ENCODE data around the gene ORMDL3. TPM values are rescaled to one million over a fixed set of nuclear protein-coding genes. Genes with fewer than 3 reads are reported as not detected.
A peak's percentile ranks its signal among the peaks of the same experiment; 100 is the strongest.

Gene ORMDL3
- total and polyA plus RNA-seq, 5 donors from 2014 or later = 99.5 to 176 (median 119) TPM

DNA sequence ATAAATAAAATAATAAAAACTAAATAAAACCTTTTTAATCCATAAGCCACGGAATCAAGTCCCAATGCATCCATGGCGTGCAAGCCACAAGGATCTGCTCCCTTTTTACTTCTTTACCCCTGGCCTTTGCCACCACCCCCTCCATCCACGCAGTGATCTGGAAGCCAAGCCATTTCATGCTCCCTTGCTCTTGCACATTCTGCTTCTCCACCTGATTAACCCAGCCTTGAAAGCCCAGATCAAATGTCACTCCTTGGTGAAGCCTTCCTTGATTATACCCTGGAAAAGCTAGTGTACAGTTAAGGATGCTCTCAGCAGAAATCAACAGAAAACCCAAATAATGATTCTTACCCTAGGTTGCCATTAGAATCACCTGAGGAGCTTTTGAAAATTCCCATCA is 10.0 kb upstream of the ORMDL3 start:
- H3K36me3 ChIP-seq (ENCODE audit: control insufficient read depth, insufficient read depth, low read length) = no peaks in the 10 kb centered on the region
- H3K27ac Mint-ChIP-seq = no peak overlapping the region
- peaks cover 0 to 19% (median 12%) of the 10 kb centered on the region in 4 donors for H3K4me1 Mint-ChIP-seq
- H3K27me3 ChIP-seq (ENCODE audit: control insufficient read depth, insufficient read depth, low read length) = no peaks in the 10 kb centered on the region
- DNase-seq (no peak), ATAC-seq (ENCODE audit: low read depth in 2 of 2) (no peak)
- H3K4me1 ChIP-seq (ENCODE audit: control insufficient read depth, insufficient read depth, low read length, poor library complexity, severe bottlenecking) = peaks cover 2% of the 10 kb centered on the region
- no peaks in the 10 kb centered on the region for H3K9me3 Mint-ChIP-seq
- H3K4me3 Mint-ChIP-seq = no peak overlapping the region
- no peaks in the 10 kb centered on the region for H3K9me3 ChIP-seq (ENCODE audit: control insufficient read depth in 2 of 2, low read length in 2 of 2)
- H3K36me3 Mint-ChIP-seq = no peaks in the 10 kb centered on the region
- H3K27me3 Mint-ChIP-seq = no peaks in the 10 kb centered on the region
- H3K27ac ChIP-seq (ENCODE audit: insufficient read depth, low read length, poor library complexity, severe bottlenecking) = no peak overlapping the region
- no peak overlapping the region for H3K4me3 ChIP-seq (ENCODE audit: low read depth, low read length)

DNA sequence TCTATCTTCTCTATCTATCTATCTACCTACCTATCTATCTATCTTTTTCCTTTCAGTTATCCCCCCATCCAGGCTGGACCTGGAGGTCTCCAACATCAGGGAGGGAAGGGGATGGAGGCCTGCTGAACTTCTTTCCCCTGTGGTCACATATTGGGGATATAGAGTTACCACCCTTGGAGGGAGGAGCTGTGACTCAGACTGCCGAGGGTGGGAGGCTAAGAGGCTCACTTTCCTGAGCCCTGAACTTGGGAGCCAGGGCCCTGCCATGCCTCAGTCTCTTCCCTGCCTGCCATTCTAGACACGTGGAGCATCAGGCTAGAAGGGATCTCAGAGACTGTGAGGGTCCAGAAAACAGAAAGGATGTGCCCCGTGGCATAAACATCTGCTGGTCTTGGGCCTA is 8.5 kb upstream of the ORMDL3 start:
- H3K9me3 Mint-ChIP-seq = no peaks in the 10 kb centered on the region
- no peak overlapping the region for H3K4me3 Mint-ChIP-seq

DNA sequence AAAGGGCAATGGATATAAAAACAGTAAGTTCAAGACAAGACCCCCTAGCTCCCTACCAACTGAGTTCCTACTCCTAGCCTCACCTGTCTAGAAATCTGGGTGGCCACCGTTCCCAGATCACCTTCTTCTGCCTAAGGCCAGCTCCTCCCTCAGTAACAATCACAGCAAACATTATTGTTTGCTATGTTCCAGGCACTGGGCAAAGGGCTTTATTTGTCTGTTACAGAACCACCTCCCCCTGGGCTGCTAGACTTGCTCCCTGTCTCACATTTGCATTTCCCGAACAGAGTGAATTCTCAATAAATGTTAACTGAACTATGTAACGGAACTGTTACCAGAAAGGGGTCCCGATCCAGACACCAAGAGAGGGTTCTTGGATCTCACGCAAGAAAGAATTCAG is 6.9 kb upstream of the ORMDL3 start:
- peaks cover 0 to 4% (median 1%) of the 10 kb centered on the region in 4 donors for H3K4me1 Mint-ChIP-seq
- no peak for DNase-seq
- no peak overlapping the region for H3K4me3 ChIP-seq (ENCODE audit: low read depth, low read length)
- no peaks in the 10 kb centered on the region for H3K4me1 ChIP-seq (ENCODE audit: control insufficient read depth, insufficient read depth, low read length, poor library complexity, severe bottlenecking)
- H3K27ac ChIP-seq (ENCODE audit: insufficient read depth, low read length, poor library complexity, severe bottlenecking) = no peak overlapping the region
- H3K36me3 Mint-ChIP-seq = no peaks in the 10 kb centered on the region
- H3K36me3 ChIP-seq (ENCODE audit: control insufficient read depth, insufficient read depth, low read length) = no peaks in the 10 kb centered on the region
- H3K4me3 Mint-ChIP-seq = no peak overlapping the region
- H3K9me3 Mint-ChIP-seq = no peaks in the 10 kb centered on the region
- H3K27me3 Mint-ChIP-seq = no peaks in the 10 kb centered on the region
- no peaks in the 10 kb centered on the region for H3K9me3 ChIP-seq (ENCODE audit: control insufficient read depth in 2 of 2, low read length in 2 of 2)
- no peaks in the 10 kb centered on the region for H3K27me3 ChIP-seq (ENCODE audit: control insufficient read depth, insufficient read depth, low read length)
- no peak overlapping the region for H3K27ac Mint-ChIP-seq
- no peak for ATAC-seq (ENCODE audit: low read depth in 2 of 2)

More for the DNA sequence above, 8.5 kb upstream of the ORMDL3 start:
- no peak for DNase-seq
- no peak for ATAC-seq (ENCODE audit: low read depth in 2 of 2)
- peaks cover 2% of the 10 kb centered on the region for H3K4me1 ChIP-seq (ENCODE audit: control insufficient read depth, insufficient read depth, low read length, poor library complexity, severe bottlenecking)
- peaks cover 0 to 13% (median 8%) of the 10 kb centered on the region in 4 donors for H3K4me1 Mint-ChIP-seq
- H3K36me3 Mint-ChIP-seq = no peaks in the 10 kb centered on the region
- H3K27ac ChIP-seq (ENCODE audit: insufficient read depth, low read length, poor library complexity, severe bottlenecking) = no peak overlapping the region
- no peaks in the 10 kb centered on the region for H3K9me3 ChIP-seq (ENCODE audit: control insufficient read depth in 2 of 2, low read length in 2 of 2)
- H3K4me3 ChIP-seq (ENCODE audit: low read depth, low read length) = no peak overlapping the region
- no peaks in the 10 kb centered on the region for H3K27me3 ChIP-seq (ENCODE audit: control insufficient read depth, insufficient read depth, low read length)
- H3K27ac Mint-ChIP-seq = no peak overlapping the region
- no peaks in the 10 kb centered on the region for H3K36me3 ChIP-seq (ENCODE audit: control insufficient read depth, insufficient read depth, low read length)
- H3K27me3 Mint-ChIP-seq = no peaks in the 10 kb centered on the region

DNA sequence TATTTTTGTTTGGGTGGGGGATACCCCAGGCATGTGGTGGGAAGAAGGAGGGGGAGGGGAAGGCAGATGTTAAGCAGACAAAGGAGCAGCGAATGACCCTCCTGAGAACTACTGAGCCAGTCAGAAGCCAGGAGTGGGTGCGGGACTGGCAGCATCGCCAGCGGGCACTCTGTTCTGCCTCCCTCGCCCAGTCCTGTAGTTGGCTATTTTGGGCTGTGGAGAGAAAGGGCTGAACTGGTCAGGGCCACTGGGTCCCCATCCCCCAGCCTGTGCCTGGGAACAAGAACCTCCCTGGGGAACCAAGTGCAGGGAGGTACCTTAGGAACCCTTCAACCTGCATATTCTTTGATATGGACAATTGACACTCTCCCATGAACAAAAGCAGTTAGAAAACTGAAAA is 6.5 kb upstream of the ORMDL3 start:
- no peaks in the 10 kb centered on the region for H3K9me3 ChIP-seq (ENCODE audit: control insufficient read depth in 2 of 2, low read length in 2 of 2)
- ATAC-seq (ENCODE audit: low read depth in 2 of 2) (no peak), DNase-seq (no peak)
- H3K36me3 ChIP-seq (ENCODE audit: control insufficient read depth, insufficient read depth, low read length) = no peaks in the 10 kb centered on the region
- Mint-ChIP-seq H3K9me3 (no peaks in the 10 kb centered on the region), H3K27ac (no peak overlapping the region), H3K4me1 (peaks cover 0 to 2% (median 0%) of the 10 kb centered on the region in 4 donors), H3K27me3 (no peaks in the 10 kb centered on the region), H3K36me3 (no peaks in the 10 kb centered on the region), H3K4me3 (no peak overlapping the region)
- no peak overlapping the region for H3K27ac ChIP-seq (ENCODE audit: insufficient read depth, low read length, poor library complexity, severe bottlenecking)
- no peak overlapping the region for H3K4me3 ChIP-seq (ENCODE audit: low read depth, low read length)
- no peaks in the 10 kb centered on the region for H3K4me1 ChIP-seq (ENCODE audit: control insufficient read depth, insufficient read depth, low read length, poor library complexity, severe bottlenecking)
- no peaks in the 10 kb centered on the region for H3K27me3 ChIP-seq (ENCODE audit: control insufficient read depth, insufficient read depth, low read length)

DNA sequence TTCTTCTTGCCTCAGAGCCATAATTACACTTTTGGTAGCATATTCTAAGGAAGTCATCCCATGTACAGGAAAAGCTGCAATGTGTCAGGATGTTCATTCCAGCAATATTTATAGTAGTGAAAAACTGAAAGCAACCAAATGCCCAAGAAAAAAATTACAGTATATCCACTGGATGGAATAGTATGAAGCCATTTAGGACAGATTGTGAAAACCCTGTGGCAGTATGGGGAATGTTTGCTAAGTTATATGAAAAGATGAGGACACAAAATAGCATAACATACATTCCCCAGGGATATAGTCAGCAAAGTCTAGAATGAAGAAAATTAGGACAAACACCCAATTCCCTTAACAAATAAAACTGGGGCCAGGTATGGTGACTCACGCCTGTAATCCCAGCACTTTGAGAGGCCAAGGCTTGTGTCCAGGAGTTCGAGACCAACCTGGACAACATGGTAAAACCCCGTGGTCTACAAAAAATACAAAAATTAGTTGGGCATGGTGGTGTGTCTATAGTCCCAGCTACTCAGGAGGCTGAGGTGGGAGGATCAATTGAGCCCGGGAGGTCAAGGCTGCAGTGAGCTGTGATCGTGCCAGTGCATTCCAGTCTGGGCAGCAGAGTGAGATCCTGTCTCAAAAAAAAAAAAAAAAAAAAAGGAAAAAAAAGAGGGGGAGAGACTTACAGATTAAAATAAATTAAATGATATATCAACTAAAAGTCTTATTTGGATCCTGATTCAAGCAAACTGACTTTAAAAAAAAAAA is 2.4 kb upstream of the ORMDL3 start:
- no peak overlapping the region for H3K4me3 ChIP-seq (ENCODE audit: low read depth, low read length)
- peaks cover 27% of the 10 kb centered on the region for H3K4me1 ChIP-seq (ENCODE audit: control insufficient read depth, insufficient read depth, low read length, poor library complexity, severe bottlenecking)
- no peaks in the 10 kb centered on the region for H3K27me3 Mint-ChIP-seq
- DNase-seq = no peak
- H3K27ac Mint-ChIP-seq = no peak overlapping the region
- H3K4me1 Mint-ChIP-seq = peaks cover 0 to 32% (median 23%) of the 10 kb centered on the region in 4 donors
- no peaks in the 10 kb centered on the region for H3K9me3 ChIP-seq (ENCODE audit: control insufficient read depth in 2 of 2, low read length in 2 of 2)
- no peak for ATAC-seq (ENCODE audit: low read depth in 2 of 2)
- H3K4me3 Mint-ChIP-seq = peak overlapping the region in 2 of 4 donors; percentile 64 to 76
- H3K9me3 Mint-ChIP-seq = no peaks in the 10 kb centered on the region
- no peak overlapping the region for H3K27ac ChIP-seq (ENCODE audit: insufficient read depth, low read length, poor library complexity, severe bottlenecking)
- no peaks in the 10 kb centered on the region for H3K27me3 ChIP-seq (ENCODE audit: control insufficient read depth, insufficient read depth, low read length)
- no peaks in the 10 kb centered on the region for H3K36me3 Mint-ChIP-seq
- H3K36me3 ChIP-seq (ENCODE audit: control insufficient read depth, insufficient read depth, low read length) = no peaks in the 10 kb centered on the region

DNA sequence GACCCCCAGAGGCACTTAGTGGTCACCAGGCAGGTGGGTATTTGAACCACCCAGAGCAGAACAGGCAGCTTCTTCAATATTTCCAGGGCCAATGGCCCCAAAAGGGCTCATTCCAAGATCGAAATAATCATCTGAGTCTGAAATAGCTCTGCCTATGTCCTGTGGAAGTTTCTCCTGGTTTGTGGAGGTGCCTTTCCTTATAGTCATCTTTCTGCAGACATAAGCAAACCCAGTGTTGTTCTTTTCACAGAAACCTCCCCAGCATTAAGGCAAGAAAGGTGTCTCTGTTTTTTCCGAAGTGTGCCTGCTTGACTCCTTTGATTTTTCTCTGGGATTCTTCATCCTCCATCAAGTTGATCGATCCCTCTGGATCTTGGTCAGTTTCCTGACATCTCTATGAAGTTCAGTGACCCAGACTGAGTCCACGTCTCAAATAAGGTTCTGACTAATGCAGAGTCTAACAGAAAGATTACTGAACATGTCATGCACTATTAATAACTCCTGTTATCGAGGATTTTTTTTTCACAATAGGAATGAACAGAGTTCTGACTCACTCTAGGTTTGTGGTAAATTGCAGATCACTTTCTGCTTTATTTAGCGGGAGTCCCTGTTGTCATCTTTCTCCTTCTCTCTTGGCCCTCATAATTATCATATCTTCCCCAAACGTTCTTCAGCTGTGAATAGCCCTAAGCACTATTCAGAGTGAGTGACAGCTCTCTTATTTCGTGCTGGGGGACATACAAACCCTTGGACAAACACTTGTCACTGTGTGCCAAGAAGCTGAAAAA is 1.7 kb upstream of the ORMDL3 start:
- Mint-ChIP-seq H3K27ac (no peak overlapping the region), H3K27me3 (no peaks in the 10 kb centered on the region), H3K36me3 (peaks cover 6% of the 10 kb centered on the region), H3K4me1 (peaks cover 0 to 40% (median 30%) of the 10 kb centered on the region in 4 donors), H3K9me3 (no peaks in the 10 kb centered on the region), H3K4me3 (peak overlapping the region in 3 of 4 donors; percentile 62 to 76 (median 64))
- H3K4me3 ChIP-seq (ENCODE audit: low read depth, low read length) = no peak overlapping the region
- ATAC-seq (ENCODE audit: low read depth in 2 of 2) (no peak), DNase-seq (no peak)
- H3K27ac ChIP-seq (ENCODE audit: insufficient read depth, low read length, poor library complexity, severe bottlenecking) = no peak overlapping the region
- H3K4me1 ChIP-seq (ENCODE audit: control insufficient read depth, insufficient read depth, low read length, poor library complexity, severe bottlenecking) = peaks cover 35% of the 10 kb centered on the region
- no peaks in the 10 kb centered on the region for H3K27me3 ChIP-seq (ENCODE audit: control insufficient read depth, insufficient read depth, low read length)
- no peaks in the 10 kb centered on the region for H3K36me3 ChIP-seq (ENCODE audit: control insufficient read depth, insufficient read depth, low read length)
- no peaks in the 10 kb centered on the region for H3K9me3 ChIP-seq (ENCODE audit: control insufficient read depth in 2 of 2, low read length in 2 of 2)

DNA sequence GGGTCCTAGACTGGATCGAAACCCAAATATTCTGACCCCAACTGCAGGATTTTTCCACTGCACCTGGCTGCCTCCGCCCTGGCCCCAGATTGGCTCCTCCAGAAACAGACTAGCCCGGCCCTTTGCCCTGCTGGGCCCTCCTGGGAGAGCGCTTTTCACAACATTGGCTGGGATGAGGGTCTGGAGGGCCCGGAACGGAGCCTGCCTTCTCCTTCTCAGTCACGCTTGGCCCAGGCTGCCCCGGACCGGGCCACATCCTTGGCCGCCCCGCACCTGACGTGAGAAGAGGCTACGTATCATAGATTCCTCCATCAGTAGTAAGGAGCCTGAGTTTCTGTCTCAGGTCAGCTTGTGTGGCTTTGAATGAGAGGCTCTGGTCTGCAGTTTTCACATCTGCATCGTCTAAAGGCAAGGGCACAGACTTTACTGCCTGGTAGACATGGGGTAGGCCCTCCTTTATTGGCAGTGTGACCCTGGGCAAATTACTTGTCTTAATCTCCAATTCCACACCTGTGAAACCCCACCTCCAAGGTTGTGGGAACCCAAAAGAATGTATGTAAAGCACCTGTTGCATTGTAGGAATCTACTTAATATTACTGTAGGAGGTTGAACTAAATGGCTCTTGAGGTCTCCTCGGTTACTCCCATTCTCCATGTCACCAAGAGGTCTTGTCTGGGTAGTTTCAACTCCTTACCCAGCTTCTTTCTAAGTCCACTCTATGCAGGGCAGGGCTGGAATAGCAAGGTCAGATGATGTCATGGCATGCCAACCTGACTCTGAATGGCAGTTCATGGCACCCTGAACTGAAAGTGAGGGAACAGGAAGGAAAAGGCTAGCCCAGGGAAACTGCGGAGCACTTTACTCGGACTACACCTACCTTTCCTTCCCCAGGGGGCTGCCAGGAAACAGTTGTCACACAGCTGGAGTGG is 792 bp upstream of the ORMDL3 start:
- no peaks in the 10 kb centered on the region for H3K27me3 Mint-ChIP-seq
- Histone ChIP-seq H3K27me3 (ENCODE audit: control insufficient read depth, insufficient read depth, low read length) (no peaks in the 10 kb centered on the region), H3K4me3 (ENCODE audit: low read depth, low read length) (peak overlapping the region; percentile 86), H3K27ac (ENCODE audit: insufficient read depth, low read length, poor library complexity, severe bottlenecking) (peak overlapping the region; percentile 86), H3K4me1 (ENCODE audit: control insufficient read depth, insufficient read depth, low read length, poor library complexity, severe bottlenecking) (peaks cover 41% of the 10 kb centered on the region), H3K36me3 (ENCODE audit: control insufficient read depth, insufficient read depth, low read length) (peaks cover 6% of the 10 kb centered on the region), H3K9me3 (ENCODE audit: control insufficient read depth in 2 of 2, low read length in 2 of 2) (no peaks in the 10 kb centered on the region)
- H3K9me3 Mint-ChIP-seq = no peaks in the 10 kb centered on the region
- peaks cover 10% of the 10 kb centered on the region for H3K36me3 Mint-ChIP-seq
- H3K4me1 Mint-ChIP-seq = peaks cover 0 to 46% (median 31%) of the 10 kb centered on the region in 4 donors
- DNase-seq (no peak), ATAC-seq (ENCODE audit: low read depth in 2 of 2) (no peak)
- peak overlapping the region; percentile 89 to 97 (median 94) for H3K4me3 Mint-ChIP-seq
- peak overlapping the region; percentile 26 to 96 (median 94) for H3K27ac Mint-ChIP-seq
